CD4-positive, alpha-beta T cell treated with Interferon alpha-2 for 1 hour (primary cell): Measurements from ENCODE around the gene KNDC1.
"Not testable (repeated sequence)": the region's sequence is repeated elsewhere in the genome, so short reads cannot be mapped to it uniquely, and the experiment has no call there.

Source experiments
- DNase-seq, 2 donors: peaks; one replicate each; pipeline ENCODE4 v3.0.0-alpha.2; 2020 to 2022

KNDC1 gene

GRCh38 chr10:133263674-133264073, 103.7 kb downstream of the KNDC1 start:
- DNase-seq: no peak

GRCh38 chr10:133264461-133264860, 104.4 kb downstream of the KNDC1 start:
- DNase-seq: peak; percentile 57 to 63

DNA sequence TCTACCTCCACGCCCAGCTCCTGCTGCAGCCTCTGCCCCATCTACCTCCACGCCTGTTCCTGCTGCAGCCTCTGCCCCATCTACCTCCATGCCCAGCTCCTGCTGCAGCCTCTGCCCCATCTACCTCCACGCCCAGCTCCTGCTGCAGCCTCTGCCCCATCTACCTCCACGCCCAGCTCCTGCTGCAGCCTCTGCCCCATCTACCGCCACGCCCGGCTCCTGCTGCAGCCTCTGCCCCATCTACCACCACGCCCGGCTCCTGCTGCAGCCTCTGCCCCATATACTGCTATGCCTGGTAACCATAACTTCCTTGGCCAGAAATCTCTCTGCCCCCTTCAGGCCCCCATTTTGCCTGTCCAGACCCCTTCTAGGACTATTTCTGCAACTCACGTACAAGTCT, 105.0 kb downstream of the KNDC1 start:
- not testable (repeated sequence) for DNase-seq

DNA sequence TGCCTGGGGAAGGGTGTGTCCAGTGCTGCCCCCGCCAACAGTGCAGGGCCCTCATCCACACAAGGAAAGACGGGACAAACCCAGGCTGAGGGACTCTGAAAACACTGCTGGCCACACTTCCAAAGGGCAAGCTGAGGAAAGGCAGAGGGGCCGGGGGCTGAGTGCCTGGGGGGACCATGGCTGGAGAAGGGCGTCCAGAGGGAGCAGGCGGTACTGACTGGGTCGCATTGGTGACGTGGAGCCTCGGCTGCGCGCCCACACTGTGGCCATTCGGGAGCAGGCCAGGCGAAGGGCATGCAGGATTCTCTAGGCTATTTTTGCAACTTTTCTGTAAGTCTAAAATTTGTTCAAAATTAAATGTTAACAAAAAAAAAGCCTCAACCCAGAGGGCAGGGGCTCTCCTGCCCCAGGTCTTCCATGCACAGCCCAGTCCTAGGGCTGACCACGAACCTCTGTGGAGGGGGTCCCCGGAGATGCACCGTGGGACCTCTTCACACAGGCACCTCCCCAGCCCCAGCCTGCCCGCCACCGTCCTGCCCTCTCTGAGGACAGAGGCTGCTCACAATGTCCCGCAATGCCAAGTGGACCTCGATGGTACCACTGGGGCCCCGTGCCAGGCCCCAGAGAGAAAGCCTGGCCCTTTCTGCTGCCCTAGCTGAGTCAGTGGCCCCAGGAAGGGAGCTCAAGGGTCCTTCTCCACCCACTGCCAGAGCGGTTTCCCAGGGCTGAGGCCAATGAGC, 106.2 kb downstream of the KNDC1 start:
- DNase-seq: no peak

DNA sequence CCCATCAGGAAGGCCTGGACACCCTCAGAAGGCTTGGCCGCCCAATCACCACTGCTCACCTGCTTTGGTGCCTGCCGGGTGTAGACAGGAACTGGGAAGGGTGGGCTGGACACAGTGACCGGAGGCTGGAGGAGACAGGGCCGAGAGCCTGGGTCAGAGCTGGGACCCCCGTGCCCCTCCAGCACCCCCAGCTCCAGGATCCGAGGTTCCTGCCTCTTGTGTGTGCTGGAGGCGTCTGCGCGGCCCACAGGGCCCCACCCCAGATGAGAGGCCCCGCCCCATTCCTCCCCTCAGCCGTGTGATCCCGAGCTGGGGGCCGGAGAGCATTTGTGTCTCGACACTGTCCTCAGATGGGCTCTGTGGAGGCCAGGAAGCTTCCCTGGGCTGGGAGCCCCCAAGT, 107.3 kb downstream of the KNDC1 start:
- no peak for DNase-seq

DNA sequence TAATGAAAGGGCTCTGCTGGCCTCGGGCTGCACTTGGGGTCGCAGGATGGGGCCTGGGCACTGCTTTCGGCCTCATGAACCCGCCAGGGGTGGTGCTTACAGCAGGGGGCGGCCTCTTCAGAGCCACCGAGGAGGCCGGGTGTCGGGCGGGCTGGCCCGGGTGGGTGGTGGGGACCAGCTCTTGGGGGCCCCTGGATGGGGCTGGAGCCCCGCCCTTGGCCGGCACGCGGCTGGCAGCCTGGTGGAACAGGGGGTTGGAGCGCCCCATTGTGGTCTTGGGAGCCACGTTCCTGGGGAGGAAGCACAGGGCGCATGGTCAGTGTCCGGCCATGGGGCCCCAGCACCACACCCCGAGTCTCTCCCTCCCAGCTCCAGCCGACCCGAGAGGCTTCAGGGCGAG, 107.8 kb downstream of the KNDC1 start:
- no peak for DNase-seq

GRCh38 chr10:133268532-133268931, 108.5 kb downstream of the KNDC1 start:
- no peak for DNase-seq

GRCh38 chr10:133269367-133269766, 109.3 kb downstream of the KNDC1 start:
- DNase-seq: no peak

GRCh38 chr10:133270204-133270603, 110.2 kb downstream of the KNDC1 start:
- DNase-seq: no peak

GRCh38 chr10:133270773-133271297, 110.8 kb downstream of the KNDC1 start:
- no peak for DNase-seq

DNA sequence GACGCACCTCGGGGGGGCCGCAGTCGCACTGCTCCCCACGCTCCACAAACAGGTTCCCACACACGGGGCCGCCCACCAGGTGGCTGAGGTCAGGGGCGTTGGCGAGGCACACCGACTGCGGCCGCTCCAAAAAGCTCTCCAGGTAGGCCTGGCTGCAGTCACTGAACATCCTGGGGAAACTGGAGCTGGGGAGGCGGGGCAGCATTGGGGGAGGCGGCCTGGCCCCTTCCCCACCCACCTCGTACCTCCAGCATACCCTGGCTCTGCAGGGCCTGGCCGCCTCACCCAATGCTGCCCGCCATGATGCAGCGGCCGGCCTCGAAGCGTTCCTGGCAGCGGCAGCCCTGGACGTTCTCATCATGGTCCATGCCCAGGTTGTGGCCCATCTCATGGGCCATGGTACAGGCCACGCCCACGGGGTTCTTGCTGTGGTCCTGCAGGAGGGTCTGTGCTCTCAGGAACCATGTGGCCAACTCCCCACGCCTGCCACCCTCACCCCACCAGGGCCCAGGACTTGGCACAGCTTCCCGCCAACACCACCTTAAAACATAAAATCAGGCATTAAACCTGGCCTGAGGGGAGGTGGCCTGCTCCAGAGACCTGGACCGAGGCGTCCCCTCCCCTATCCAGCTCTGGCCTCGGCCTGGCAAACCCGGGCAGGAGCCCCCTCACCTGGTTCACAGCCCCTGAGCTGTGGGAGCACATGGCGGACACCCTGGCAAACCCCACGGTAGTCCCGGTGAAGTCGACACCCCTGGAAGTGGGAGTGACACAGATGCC, 111.7 kb downstream of the KNDC1 start:
- no peak for DNase-seq

DNA sequence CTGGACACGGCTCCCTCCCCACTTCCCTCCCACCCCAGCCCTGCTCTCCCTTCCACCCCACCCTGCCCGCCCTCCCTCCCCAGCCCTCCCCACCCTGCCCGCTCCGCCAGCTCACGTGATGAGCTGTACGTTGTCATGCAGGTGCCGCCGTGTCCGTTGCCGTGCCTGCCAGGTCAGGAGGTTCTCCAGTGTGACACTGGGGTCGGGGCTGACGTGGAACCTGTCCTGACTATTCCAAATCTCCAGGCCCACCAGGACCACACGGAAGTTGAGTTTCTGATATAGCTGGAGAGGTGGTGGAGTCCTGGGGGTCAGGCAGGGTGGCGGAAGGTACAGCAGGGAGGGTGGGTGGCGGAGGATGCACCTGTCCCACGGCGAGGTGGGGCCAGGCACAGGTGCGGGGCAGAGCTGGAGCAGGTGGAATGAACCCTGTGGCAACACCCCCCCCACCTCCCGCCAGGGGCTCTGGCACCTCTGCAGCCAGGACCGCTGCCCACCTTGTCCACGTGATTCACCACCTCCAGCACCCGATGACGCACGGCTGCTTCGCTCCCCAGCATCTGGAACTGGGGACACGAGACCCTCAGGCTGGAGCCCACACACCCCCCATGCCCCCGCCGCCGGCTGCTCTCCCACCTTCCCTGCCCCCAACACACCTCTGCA, 112.4 kb downstream of the KNDC1 start:
- no peak for DNase-seq

GRCh38 chr10:133272964-133273420, 113.0 kb downstream of the KNDC1 start:
- no peak for DNase-seq

DNA sequence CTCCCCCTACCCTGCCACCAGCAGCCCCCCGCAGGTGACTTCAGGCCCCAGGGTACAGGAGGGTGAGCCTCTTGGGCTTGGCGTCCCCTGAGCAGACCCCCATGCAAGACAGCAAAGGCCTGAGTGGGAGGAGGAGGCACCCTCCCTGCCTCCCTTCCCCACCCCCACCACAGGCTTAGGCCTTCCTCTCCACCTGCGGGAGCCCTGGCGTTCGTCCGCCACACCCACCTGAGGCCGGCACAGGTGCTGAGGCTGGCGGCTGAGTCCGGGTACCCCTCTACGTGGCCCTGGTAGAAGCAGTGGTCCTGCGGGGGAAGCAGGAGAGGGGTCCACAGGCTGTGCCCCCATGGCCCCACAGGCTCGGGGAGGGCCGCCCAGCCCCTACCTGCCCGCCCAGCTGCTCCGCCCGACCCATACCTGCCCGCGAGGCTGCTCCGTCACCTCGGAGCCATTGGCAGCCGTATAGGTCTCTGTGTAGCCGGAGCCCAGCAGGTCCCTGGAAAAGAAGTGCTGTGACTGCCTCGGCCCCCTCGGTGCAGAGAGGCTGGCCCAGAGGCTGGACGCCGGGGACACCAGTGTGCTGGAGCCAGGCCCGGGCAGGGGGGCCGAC, 113.6 kb downstream of the KNDC1 start:
- DNase-seq: no peak

- DNase-seq: peak; percentile 85 to 90
Observed at GRCh38 chr10:133274751-133275683, 115.0 kb downstream of the KNDC1 start.

- DNase-seq: peak; percentile 65 to 66
Observed at GRCh38 chr10:133275684-133276092, 115.7 kb downstream of the KNDC1 start.
